Smooth muscle cell of the pulmonary artery (primary cell): ENCODE measurements around the gene SCML2. TPM values are rescaled to one million over a fixed set of nuclear protein-coding genes. Genes with fewer than 3 reads are reported as not detected.

Experiments
- total RNA-seq: library from RNA; depleted of rRNA; stranded (reverse); fragments of >200 nt; gene quantifications from 2 replicates; pipeline ENCODE4 v1.2.3, GENCODE V29; 2014

Gene SCML2
- 0.69 and 1.2 TPM in 2 replicates for total RNA-seq

DNA sequence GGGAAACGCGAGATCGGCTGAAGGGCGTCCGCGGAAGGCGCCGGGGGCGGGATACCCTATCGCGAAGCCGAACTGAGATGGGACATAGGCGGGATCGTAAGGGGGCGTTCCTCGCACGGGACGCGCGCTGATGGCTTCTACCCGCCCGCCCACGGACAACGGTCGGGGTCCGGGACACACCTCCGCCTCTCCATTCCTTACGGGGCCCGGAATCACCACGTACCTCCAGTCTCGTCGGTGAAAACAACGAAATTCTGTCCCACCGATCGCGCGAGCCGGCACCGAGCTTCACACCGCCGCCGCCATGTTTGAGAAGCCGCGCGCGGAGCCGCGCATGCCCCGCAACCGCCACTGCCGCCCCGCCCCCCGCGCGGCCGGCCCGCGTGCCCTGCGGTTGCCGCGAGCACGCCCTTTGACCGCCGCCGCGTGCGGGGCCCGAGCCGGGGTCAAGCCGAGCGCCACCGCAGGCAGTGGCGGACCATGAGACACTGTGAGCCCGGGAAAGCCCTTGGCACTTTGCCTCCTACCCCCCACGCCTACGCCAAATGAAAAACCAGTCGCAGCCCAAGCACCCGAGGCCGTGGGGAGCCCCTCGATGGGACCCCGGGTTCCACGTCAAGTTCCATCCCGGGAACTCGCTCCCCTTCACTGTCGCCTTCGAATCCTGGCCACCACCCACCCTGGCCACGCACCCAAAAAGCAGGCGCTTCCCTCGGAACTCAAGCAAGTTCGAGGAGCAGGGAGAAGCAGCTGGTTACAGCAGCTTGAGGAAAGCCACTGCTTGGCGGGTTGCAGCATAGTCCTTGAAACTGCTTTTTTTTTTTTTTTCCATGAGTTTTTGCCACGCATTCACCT lies at the start of gene SCML2:
SCML2 (minus strand) TSS at position 320 of the 855 bp plus-strand sequence. CDS start 20,617 bp downstream, outside the sequence.

DNA sequence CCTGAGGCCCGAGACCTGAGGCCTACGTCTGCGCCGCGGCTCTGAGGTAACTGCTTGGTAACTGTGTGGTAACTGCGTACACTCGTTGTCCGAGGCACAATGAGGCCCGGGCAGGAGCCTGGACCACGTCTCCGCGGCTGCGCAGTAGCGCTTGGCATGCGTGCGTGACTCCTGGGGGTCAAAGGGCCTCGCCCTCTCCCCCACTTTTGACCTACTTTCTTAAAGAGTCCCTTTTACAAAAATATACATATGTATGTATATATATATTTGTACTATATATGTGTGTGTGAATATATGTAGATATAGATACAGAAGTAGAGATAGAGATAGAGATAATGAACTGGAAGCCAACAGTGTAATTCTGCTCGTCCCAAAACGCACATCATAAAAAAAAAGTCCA lies 133.7 kb downstream of the SCML2 start, which contains the start of gene BEND2:
BEND2 (minus strand) TSS at position 101 of the 400 bp plus-strand sequence. CDS start 136 bp downstream, outside the sequence.

Other genes starting within 250 kb of the SCML2 start
- not detected in 2 replicates for gene BEND2, start 133.8 kb downstream of the SCML2 start, total RNA-seq
- gene CDKL5, start 70.9 kb upstream of the SCML2 start, total RNA-seq: 2.4 and 5.0 TPM in 2 replicates